ENCODE measurements around the gene LAMC2.

The LAMC2 gene

DNA sequence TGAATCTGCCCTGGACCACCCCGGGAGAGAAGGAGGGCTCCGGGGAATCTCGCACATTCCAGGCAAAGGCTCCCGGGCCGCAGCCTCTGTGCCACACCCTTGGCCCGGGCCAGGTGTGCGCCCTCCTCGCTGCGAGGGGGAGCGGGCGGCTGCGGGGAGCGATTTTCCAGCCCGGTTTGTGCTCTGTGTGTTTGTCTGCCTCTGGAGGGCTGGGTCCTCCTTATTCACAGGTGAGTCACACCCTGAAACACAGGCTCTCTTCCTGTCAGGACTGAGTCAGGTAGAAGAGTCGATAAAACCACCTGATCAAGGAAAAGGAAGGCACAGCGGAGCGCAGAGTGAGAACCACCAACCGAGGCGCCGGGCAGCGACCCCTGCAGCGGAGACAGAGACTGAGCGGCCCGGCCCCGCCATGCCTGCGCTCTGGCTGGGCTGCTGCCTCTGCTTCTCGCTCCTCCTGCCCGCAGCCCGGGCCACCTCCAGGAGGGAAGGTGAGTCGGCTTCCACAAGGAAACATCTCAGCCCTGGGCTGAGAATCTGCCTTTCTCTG is at the start of gene LAMC2:
LAMC2 (plus strand) TSS at position 324 of the 550 bp plus-strand sequence; CDS start at position 413, 89 bp downstream.
- Histone ChIP-seq H2AFZ (ENCODE audit: low read length) (no peak within 1 kb of the TSS), H3K9me2 (replicated peaks; ENCODE audit: low read depth, low read length) (no peaks in the 10 kb centered on the region), H3K4me2 (ENCODE audit: low read depth, low read length, poor library complexity, severe bottlenecking) (no peak within 1 kb of the TSS), H3K9ac (ENCODE audit: low read depth, low read length, poor library complexity, severe bottlenecking) (no peak within 1 kb of the TSS), H3K4me1 (ENCODE audit: insufficient read depth, low read length, poor library complexity, severe bottlenecking) (peaks cover under 1% of the 10 kb centered on the region), H3K4me3 (ENCODE audit: low read length, poor library complexity, severe bottlenecking) (no peak within 1 kb of the TSS), H3F3A (ENCODE audit: low read depth) (no peaks in the 10 kb centered on the region), H3K36me3 (ENCODE audit: insufficient read depth, low read length) (no peaks in the 10 kb centered on the region), H3K79me2 (ENCODE audit: insufficient read depth, low read length) (no peaks in the 10 kb centered on the region), H3K27me3 (ENCODE audit: insufficient read depth, low read length, poor library complexity, severe bottlenecking) (no peaks in the 10 kb centered on the region), H4K20me1 (ENCODE audit: insufficient read depth, low read length, poor library complexity, severe bottlenecking) (no peaks in the 10 kb centered on the region), H3K9me3 (ENCODE audit: insufficient read depth, low read depth, low read length) (no peaks in the 10 kb centered on the region)
- TF ChIP-seq EZH2phosphoT487 (IDR thresholded peaks at IDR 0.05; ENCODE audit: borderline replicate concordance) = no peak
- TF ChIP-seq, protein P1, sequence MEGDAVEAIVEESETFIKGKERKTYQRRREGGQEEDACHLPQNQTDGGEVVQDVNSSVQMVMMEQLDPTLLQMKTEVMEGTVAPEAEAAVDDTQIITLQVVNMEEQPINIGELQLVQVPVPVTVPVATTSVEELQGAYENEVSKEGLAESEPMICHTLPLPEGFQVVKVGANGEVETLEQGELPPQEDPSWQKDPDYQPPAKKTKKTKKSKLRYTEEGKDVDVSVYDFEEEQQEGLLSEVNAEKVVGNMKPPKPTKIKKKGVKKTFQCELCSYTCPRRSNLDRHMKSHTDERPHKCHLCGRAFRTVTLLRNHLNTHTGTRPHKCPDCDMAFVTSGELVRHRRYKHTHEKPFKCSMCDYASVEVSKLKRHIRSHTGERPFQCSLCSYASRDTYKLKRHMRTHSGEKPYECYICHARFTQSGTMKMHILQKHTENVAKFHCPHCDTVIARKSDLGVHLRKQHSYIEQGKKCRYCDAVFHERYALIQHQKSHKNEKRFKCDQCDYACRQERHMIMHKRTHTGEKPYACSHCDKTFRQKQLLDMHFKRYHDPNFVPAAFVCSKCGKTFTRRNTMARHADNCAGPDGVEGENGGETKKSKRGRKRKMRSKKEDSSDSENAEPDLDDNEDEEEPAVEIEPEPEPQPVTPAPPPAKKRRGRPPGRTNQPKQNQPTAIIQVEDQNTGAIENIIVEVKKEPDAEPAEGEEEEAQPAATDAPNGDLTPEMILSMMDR (conservative IDR thresholded peaks at IDR 0.05; ENCODE audit: low read length) = no peak

DNA sequence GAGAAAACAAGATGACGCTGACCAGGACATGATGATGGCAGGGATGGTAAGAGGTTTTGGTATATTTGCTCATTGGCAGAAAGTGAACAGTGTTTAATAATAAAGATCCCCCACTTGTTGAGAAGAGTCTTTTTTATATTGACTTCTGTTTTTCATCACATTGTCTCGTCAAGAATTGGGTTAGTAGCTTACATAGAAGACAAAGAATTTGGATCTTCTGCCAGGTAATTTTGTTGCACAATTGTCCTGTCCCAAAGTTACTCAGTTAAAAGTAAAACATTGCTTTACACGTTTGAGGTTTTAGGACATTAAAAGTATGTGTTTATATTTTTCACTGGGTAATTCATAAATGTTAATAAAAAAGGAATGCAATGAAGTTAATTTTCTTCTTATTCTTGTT is 48.3 kb upstream of the LAMC2 start:
- H3K9me3 ChIP-seq (ENCODE audit: insufficient read depth, low read depth, low read length) = no peaks in the 10 kb centered on the region
- no peaks in the 10 kb centered on the region for H3K79me2 ChIP-seq (ENCODE audit: insufficient read depth, low read length)
- peaks cover 31% of the 10 kb centered on the region for H3K4me1 ChIP-seq (ENCODE audit: insufficient read depth, low read length, poor library complexity, severe bottlenecking)
- no peaks in the 10 kb centered on the region for H3F3A ChIP-seq (ENCODE audit: low read depth)
- no peak overlapping the region for H2AFZ ChIP-seq (ENCODE audit: low read length)
- no peaks in the 10 kb centered on the region for H3K36me3 ChIP-seq (ENCODE audit: insufficient read depth, low read length)
- H3K27me3 ChIP-seq (ENCODE audit: insufficient read depth, low read length, poor library complexity, severe bottlenecking) = no peaks in the 10 kb centered on the region
- H4K20me1 ChIP-seq (ENCODE audit: insufficient read depth, low read length, poor library complexity, severe bottlenecking) = no peaks in the 10 kb centered on the region
- no peak overlapping the region for H3K4me2 ChIP-seq (ENCODE audit: low read depth, low read length, poor library complexity, severe bottlenecking)
- TF ChIP-seq EZH2phosphoT487 (IDR thresholded peaks at IDR 0.05; ENCODE audit: borderline replicate concordance) = no peak
- TF ChIP-seq, protein P1 (conservative IDR thresholded peaks at IDR 0.05; ENCODE audit: low read length) = no peak
- no peaks in the 10 kb centered on the region for H3K9me2 ChIP-seq (replicated peaks; ENCODE audit: low read depth, low read length)
- no peak overlapping the region for H3K4me3 ChIP-seq (ENCODE audit: low read length, poor library complexity, severe bottlenecking)
- H3K9ac ChIP-seq (ENCODE audit: low read depth, low read length, poor library complexity, severe bottlenecking) = no peak overlapping the region

DNA sequence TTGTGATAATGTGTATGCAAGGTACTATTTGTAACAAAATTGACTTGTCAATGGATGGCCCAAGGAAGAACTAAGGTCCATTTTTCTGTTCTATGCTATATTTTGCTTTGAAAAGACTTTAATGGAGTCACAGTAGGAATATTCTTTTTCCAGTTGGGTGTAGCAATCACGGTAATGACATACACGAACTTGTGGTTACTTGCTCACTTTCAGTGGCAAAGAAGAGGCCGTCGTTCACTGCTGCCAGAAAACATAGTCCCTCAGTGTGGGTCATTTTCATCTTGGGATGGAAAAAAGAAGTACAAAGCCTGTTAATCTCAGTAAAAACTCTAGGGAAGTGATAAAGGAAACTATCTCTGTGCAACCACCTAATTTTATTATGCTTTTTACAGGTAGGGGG is 47.8 kb upstream of the LAMC2 start:
- TF ChIP-seq EZH2phosphoT487 (IDR thresholded peaks at IDR 0.05; ENCODE audit: borderline replicate concordance) = no peak
- TF ChIP-seq, protein P1 (conservative IDR thresholded peaks at IDR 0.05; ENCODE audit: low read length) = no peak
- no peaks in the 10 kb centered on the region for H3K27me3 ChIP-seq (ENCODE audit: insufficient read depth, low read length, poor library complexity, severe bottlenecking)
- no peaks in the 10 kb centered on the region for H3K9me2 ChIP-seq (replicated peaks; ENCODE audit: low read depth, low read length)
- H3K4me1 ChIP-seq (ENCODE audit: insufficient read depth, low read length, poor library complexity, severe bottlenecking) = peaks cover 33% of the 10 kb centered on the region
- H4K20me1 ChIP-seq (ENCODE audit: insufficient read depth, low read length, poor library complexity, severe bottlenecking) = no peaks in the 10 kb centered on the region
- H3K79me2 ChIP-seq (ENCODE audit: insufficient read depth, low read length) = no peaks in the 10 kb centered on the region
- no peaks in the 10 kb centered on the region for H3K9me3 ChIP-seq (ENCODE audit: insufficient read depth, low read depth, low read length)
- H3K4me2 ChIP-seq (ENCODE audit: low read depth, low read length, poor library complexity, severe bottlenecking) = no peak overlapping the region
- no peak overlapping the region for H3K9ac ChIP-seq (ENCODE audit: low read depth, low read length, poor library complexity, severe bottlenecking)
- no peaks in the 10 kb centered on the region for H3F3A ChIP-seq (ENCODE audit: low read depth)
- H2AFZ ChIP-seq (ENCODE audit: low read length) = no peak overlapping the region
- H3K36me3 ChIP-seq (ENCODE audit: insufficient read depth, low read length) = no peaks in the 10 kb centered on the region
- no peak overlapping the region for H3K4me3 ChIP-seq (ENCODE audit: low read length, poor library complexity, severe bottlenecking)

Measured in Loucy (cell line).